ENCODE results near the gene PRM1. TPM values are rescaled to one million over a fixed set of nuclear protein-coding genes. Genes with fewer than 3 reads are reported as not detected.

The PRM1 gene
- total and polyA plus RNA-seq, 2 of the 13 experiments (the other 11 are each of a cell fraction or from before 2014, with no cell fraction given) = not detected

DNA sequence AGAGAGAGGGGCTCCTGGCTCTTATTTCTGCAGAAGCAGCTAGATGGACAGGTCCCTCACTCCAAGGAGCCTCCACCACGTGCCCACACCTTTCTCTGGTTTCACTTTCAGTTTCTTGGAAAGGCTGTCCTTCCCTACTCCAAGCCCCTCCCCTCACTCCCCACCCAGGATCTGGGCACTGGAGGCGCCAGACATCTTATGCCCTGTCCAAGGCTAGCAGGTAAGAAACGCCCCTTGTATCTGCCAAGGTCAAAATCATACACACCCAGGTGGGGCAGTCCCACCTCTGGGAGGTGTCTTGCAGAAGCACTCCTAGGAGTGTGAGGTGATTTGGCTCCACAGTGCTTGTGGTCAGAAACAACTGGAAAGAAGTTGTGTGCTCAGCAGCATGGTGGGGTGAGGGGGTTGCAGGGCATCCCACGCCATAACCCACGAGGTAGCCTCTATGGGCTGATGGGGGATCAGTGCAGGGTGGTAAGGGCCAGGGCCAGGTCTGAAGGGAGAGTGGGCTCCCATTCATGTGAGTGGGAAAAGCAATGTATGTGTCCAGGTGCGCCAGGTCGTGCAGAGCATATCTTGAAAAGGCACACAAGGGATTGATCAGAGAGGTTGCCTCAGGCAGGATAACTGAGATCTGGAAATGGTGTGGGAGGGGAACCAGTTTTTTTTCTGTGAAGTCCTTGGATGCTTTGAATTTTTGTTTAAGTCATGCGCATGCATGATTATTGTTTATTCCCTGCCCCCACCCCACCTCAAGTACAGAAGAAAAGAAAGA, 31.8 kb upstream of the PRM1 start (continued):
- TF ChIP-seq BRD4 (CRISPR knock-in tag; IDR thresholded peaks at IDR 0.05) (0 out of 2 replicates have a peak, but pooled peaks have one; percentile 38), NFKB2 (CRISPR knock-in tag; IDR thresholded peaks at IDR 0.05; ENCODE audit: borderline replicate concordance) (no peak), THRA (CRISPR knock-in tag; IDR thresholded peaks at IDR 0.05; ENCODE audit: borderline replicate concordance) (peak; percentile 23; the same call in 1 of the 2 replicates), ZSCAN30 (CRISPR knock-in tag; IDR thresholded peaks at IDR 0.05) (no peak), ZNF205 (CRISPR knock-in tag; IDR thresholded peaks at IDR 0.05) (peak; percentile 54; the same call in 1 of the 2 replicates), ZMYM2 (CRISPR knock-in tag; IDR thresholded peaks at IDR 0.05) (no peak; the same call in 1 of the 2 replicates), REL (CRISPR knock-in tag; conservative IDR thresholded peaks at IDR 0.05) (no peak), ZNF572 (CRISPR knock-in tag; IDR thresholded peaks at IDR 0.05) (no peak), ZNF674 (CRISPR knock-in tag; IDR thresholded peaks at IDR 0.05; ENCODE audit: low read depth) (no peak), GATAD2A (CRISPR knock-in tag; IDR thresholded peaks at IDR 0.05) (peak; percentile 58), JUN (CRISPR knock-in tag; IDR thresholded peaks at IDR 0.05) (no peak), ETV6 (CRISPR knock-in tag; conservative IDR thresholded peaks at IDR 0.05) (peak; percentile 75; the same call in 1 of the 2 replicates), ZNF512 (CRISPR knock-in tag; IDR thresholded peaks at IDR 0.05) (no peak), ZNF496 (CRISPR knock-in tag; IDR thresholded peaks at IDR 0.05; ENCODE audit: insufficient replicate concordance) (no peak), HMG20B (CRISPR knock-in tag; conservative IDR thresholded peaks at IDR 0.05) (no peak), ZNF274 (CRISPR knock-in tag; IDR thresholded peaks at IDR 0.05) (peak; percentile 95), SMAD3 (CRISPR knock-in tag; IDR thresholded peaks at IDR 0.05) (peak; percentile 53), TFE3 (CRISPR knock-in tag; IDR thresholded peaks at IDR 0.05) (no peak; the same call in 1 of the 2 replicates), PLRG1 (conservative IDR thresholded peaks at IDR 0.05) (no peak), ZNF773 (CRISPR knock-in tag; IDR thresholded peaks at IDR 0.05; ENCODE audit: borderline replicate concordance) (no peak), ZSCAN29 (CRISPR knock-in tag; conservative IDR thresholded peaks at IDR 0.05) (peak; percentile 12; the same call in 1 of the 2 replicates), POLR2AphosphoS2 (IDR thresholded peaks at IDR 0.05; ENCODE audit: low read depth, low read length) (no peak), KDM3A (CRISPR knock-in tag; IDR thresholded peaks at IDR 0.05; ENCODE audit: low read depth) (no peak; the same call in 1 of the 2 replicates), ZNF138 (CRISPR knock-in tag; IDR thresholded peaks at IDR 0.05; ENCODE audit: low read depth) (no peak)
- TF ChIP-seq, protein P1, sequence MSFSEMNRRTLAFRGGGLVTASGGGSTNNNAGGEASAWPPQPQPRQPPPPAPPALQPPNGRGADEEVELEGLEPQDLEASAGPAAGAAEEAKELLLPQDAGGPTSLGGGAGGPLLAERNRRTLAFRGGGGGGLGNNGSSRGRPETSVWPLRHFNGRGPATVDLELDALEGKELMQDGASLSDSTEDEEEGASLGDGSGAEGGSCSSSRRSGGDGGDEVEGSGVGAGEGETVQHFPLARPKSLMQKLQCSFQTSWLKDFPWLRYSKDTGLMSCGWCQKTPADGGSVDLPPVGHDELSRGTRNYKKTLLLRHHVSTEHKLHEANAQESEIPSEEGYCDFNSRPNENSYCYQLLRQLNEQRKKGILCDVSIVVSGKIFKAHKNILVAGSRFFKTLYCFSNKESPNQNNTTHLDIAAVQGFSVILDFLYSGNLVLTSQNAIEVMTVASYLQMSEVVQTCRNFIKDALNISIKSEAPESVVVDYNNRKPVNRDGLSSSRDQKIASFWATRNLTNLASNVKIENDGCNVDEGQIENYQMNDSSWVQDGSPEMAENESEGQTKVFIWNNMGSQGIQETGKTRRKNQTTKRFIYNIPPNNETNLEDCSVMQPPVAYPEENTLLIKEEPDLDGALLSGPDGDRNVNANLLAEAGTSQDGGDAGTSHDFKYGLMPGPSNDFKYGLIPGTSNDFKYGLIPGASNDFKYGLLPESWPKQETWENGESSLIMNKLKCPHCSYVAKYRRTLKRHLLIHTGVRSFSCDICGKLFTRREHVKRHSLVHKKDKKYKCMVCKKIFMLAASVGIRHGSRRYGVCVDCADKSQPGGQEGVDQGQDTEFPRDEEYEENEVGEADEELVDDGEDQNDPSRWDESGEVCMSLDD (CRISPR knock-in tag; IDR thresholded peaks at IDR 0.05; ENCODE audit: borderline replicate concordance) = no peak
